HepG2 (cell line): Measurements from ENCODE around the gene PAXX. TPM values are rescaled to one million over a fixed set of nuclear protein-coding genes. Genes with fewer than 3 reads are reported as not detected.

ENCODE experiments used
- ATAC-seq: fragments of 200-7000 bp; cut with Tn5 transposase; 3 replicates; pipeline ENCODE4 v1.9.1; 2020; ENCODE audit warnings: mild to moderate bottlenecking, moderate library complexity
- BruUV-seq: library from RNA; stranded (reverse); fragments of 400-500 nt; replicated peaks from 2 replicates; lab custom pipeline; 2021; lab: Mats Ljungman, UMichigan
- CTCF ChIA-PET: fragments of 300-600 bp; formaldehyde crosslinking; extraction: SDS; loops from one replicate; lab custom pipeline; 2021; ENCODE audit warnings: low total read pairs, inconsistent platforms, low intra/inter-chr PET ratio; lab: Yijun Ruan, JAX
- POLR2A ChIA-PET: fragments of 350-600 bp; sonication (Branson Sonifier 250); formaldehyde crosslinking; loops from one replicate; lab custom pipeline; 2020; ENCODE audit warnings: antibody characterized with exemption, inconsistent platforms; lab: Yijun Ruan, JAX
- DNase-seq: peaks from one replicate; pipeline ENCODE4 v3.0.0-alpha.2; 2015; ENCODE audit warnings: low spot score
- FAIRE-seq: peaks from 3 replicates; lab custom pipeline; 2011; peaks lifted over from hg19 to GRCh38; lab: Jason Lieb, UNC
- H2AFZ ChIP-seq: one replicate; pipeline ENCODE4 v1.6.1; 2011; ENCODE audit warnings: low read length, inconsistent platforms
- H3K27ac ChIP-seq: fragments of 300-600 bp; 3 replicates; pipeline ENCODE4 v1.8.0; 2011; ENCODE audit warnings: mixed run types, mild to moderate bottlenecking, mixed read lengths, low read length, inconsistent platforms; ENCODE audit not compliant: insufficient read depth; ENCODE audit errors: extremely low read length
- H3K27me3 ChIP-seq, 2 experiments: fragments of 200-600 bp in 1 of 2; 2 replicates in 1 of 2; 3 replicates in 1 of 2; pipeline versions ENCODE4 v1.6.0 to v1.8.0; 2011; ENCODE audit warnings: low read length in 2 of 2, mild to moderate bottlenecking in 2 of 2, moderate library complexity in 2 of 2, inconsistent platforms in 1 of 2; ENCODE audit not compliant: insufficient read depth in 2 of 2, control insufficient read depth in 1 of 2
- H3K36me3 ChIP-seq, 2 experiments: fragments of 200-600 bp in 1 of 2; replicated peaks in 1 of 2; 2 replicates in 1 of 2; 3 replicates in 1 of 2; pipeline versions ENCODE4 v1.5.1 to v1.8.0; 2011; ENCODE audit warnings: low read length in 2 of 2, inconsistent platforms in 1 of 2; ENCODE audit not compliant: insufficient read depth in 2 of 2, control insufficient read depth in 1 of 2
- H3K4me1 ChIP-seq: 2 replicates; pipeline ENCODE4 v1.5.1; 2012; ENCODE audit warnings: low read length, inconsistent platforms; ENCODE audit not compliant: insufficient read depth
- H3K4me2 ChIP-seq: 2 replicates; pipeline ENCODE4 v1.6.0; 2011; ENCODE audit warnings: low read depth, low read length, inconsistent platforms
- H3K4me3 ChIP-seq, 3 experiments: fragments of 200-600 bp in 1 of 3; sonication (generic), shearing (Covaris generic) in 1 of 3; replicated peaks in 1 of 3; 2 replicates each; pipeline ENCODE4 v1.5.1; 2011 to 2016; ENCODE audit warnings: low read length in 3 of 3, inconsistent platforms in 2 of 3, low read depth in 2 of 3, mild to moderate bottlenecking in 2 of 3, control low read depth in 1 of 3, mixed read lengths in 1 of 3; ENCODE audit not compliant: insufficient read depth in 1 of 3
- H3K79me2 ChIP-seq: one replicate; pipeline ENCODE4 v1.6.1; 2011; ENCODE audit warnings: low read length, inconsistent platforms; ENCODE audit not compliant: insufficient read depth
- H3K9ac ChIP-seq: 2 replicates; pipeline ENCODE4 v1.6.0; 2011; ENCODE audit warnings: mild to moderate bottlenecking, low read depth, low read length, inconsistent platforms; ENCODE audit not compliant: insufficient read depth
- H3K9me3 ChIP-seq: 2 replicates; pipeline ENCODE4 v1.5.1; 2012; ENCODE audit warnings: mild to moderate bottlenecking, low read length
- H4K20me1 ChIP-seq: 2 replicates; pipeline ENCODE4 v1.6.0; 2011; ENCODE audit warnings: inconsistent platforms, mild to moderate bottlenecking, low read length, moderate library complexity; ENCODE audit not compliant: insufficient read depth
- FOXA1 ChIP-seq, 2 experiments: fragments of 450-650 bp in 1 of 2; sonication (generic) in 1 of 2; formaldehyde crosslinking in 1 of 2; IDR thresholded peaks; 2 replicates each; pipeline versions ENCODE4 v1.4.0 to v1.6.1; 2016 to 2020; ENCODE audit warnings: missing genetic modification reagents in 1 of 2
- KDM5B ChIP-seq: sonication (generic); formaldehyde crosslinking; IDR thresholded peaks from 2 replicates; pipeline ENCODE4 v1.4.0; 2020; ENCODE audit warnings: missing genetic modification reagents, mild to moderate bottlenecking, borderline replicate concordance
- LCORL ChIP-seq, 2 experiments: fragments of 450-650 bp in 1 of 2; sonication (generic) in 1 of 2; formaldehyde crosslinking in 1 of 2; IDR thresholded peaks; 2 replicates each; pipeline versions ENCODE4 v1.5.0 to v1.6.1; 2017 to 2020; ENCODE audit warnings: antibody characterized with exemption in 1 of 2, missing genetic modification reagents in 1 of 2
- MLXIP ChIP-seq: sonication (generic); formaldehyde crosslinking; IDR thresholded peaks from 2 replicates; pipeline ENCODE4 v1.9.0; 2021; ENCODE audit warnings: missing genetic modification reagents, borderline replicate concordance
- MNT ChIP-seq: fragments of 450-650 bp; IDR thresholded peaks from 2 replicates; pipeline ENCODE4 v1.6.1; 2016
- NBN ChIP-seq: fragments of 450-650 bp; conservative IDR thresholded peaks from 2 replicates; pipeline ENCODE4 v1.6.1; 2017
- NFATC3 ChIP-seq: sonication (generic); formaldehyde crosslinking; IDR thresholded peaks from 2 replicates; pipeline ENCODE4 v1.5.1; 2020; ENCODE audit warnings: mild to moderate bottlenecking, missing genetic modification reagents
- NFRKB ChIP-seq: fragments of 450-650 bp; IDR thresholded peaks from 2 replicates; pipeline ENCODE4 v1.6.1; 2017
- PLRG1 ChIP-seq: fragments of 450-650 bp; conservative IDR thresholded peaks from 2 replicates; pipeline ENCODE4 v1.6.1; 2016
- RAD51 ChIP-seq: fragments of 450-650 bp; IDR thresholded peaks from 2 replicates; pipeline ENCODE4 v1.6.1; 2016; ENCODE audit warnings: borderline replicate concordance
- ZNF10 ChIP-seq: sonication (generic); formaldehyde crosslinking; IDR thresholded peaks from 2 replicates; pipeline ENCODE4 v1.4.0; 2020; ENCODE audit warnings: mild to moderate bottlenecking, low read depth, missing genetic modification reagents, borderline replicate concordance
- WGBS: methylation state at CpG from one replicate; pipeline ENCODE4 v1.1.6; 2017; ENCODE audit warnings: low lambda C conversion rate; 5-methylcytosine and 5-hydroxymethylcytosine counted together
- in situ Hi-C: cut with HindIII; loops from 2 replicates; pipeline ENCODE4 v1.10.0; 2017; ENCODE audit warnings: low pct_unique_long_range_greater_than_20kb; ENCODE audit not compliant: extremely low pct_ligation_motif_present
- intact Hi-C: fragments of 100-400 bp; cut with micrococcal nuclease; formaldehyde crosslinking; loops from one replicate; pipeline ENCODE4 v1.10.0; 2022; ENCODE audit not compliant: unreplicated experiment
- polyA plus RNA-seq, 8 experiments: library from polyadenylated mRNA; depleted of rRNA in 3 of 8; stranded (reverse) in 7 of 8; unstranded in 1 of 8; fragments of >200 nt; fragmentation: Illumina TruSeq in 4 of 8; extraction: Trizol in 4 of 8; gene quantifications; 2 replicates each; pipeline versions ENCODE4 v1.2.1 to v1.2.3, GENCODE V29; 2011 to 2016; ENCODE audit warnings: low read depth in 4 of 8, missing spikeins in 1 of 8, mixed read lengths in 1 of 8; ENCODE audit not compliant: insufficient read depth in 1 of 8
- total RNA-seq, 5 experiments: library from RNA; depleted of rRNA; stranded (reverse); fragments of >200 nt; fragmentation: Illumina TruSeq; extraction: Trizol; gene quantifications; 2 replicates each; pipeline ENCODE4 v1.2.3, GENCODE V29; 2016; ENCODE audit warnings: low read depth in 1 of 5

Gene PAXX
- total and polyA plus RNA-seq, 2 of the 13 experiments (the other 11 are each of a cell fraction or from before 2014, with no cell fraction given) = 14.0 to 31.9 TPM

GRCh38 chr9:136983656-136984314, 8.4 kb upstream of the PAXX start:
- Histone ChIP-seq H3K36me3 (no peaks in the 10 kb centered on the region), H3K4me2 (no peak overlapping the region), H3K9ac (no peak overlapping the region), H3K4me1 (peaks cover 43% of the 10 kb centered on the region), H3K4me3 (no peak overlapping the region), H3K9me3 (no peaks in the 10 kb centered on the region)
- 49% methylated on average over 4 of the region's 11 CpGs for WGBS
- DNase-seq = no peak
- in situ Hi-C loops = no loop called here
- POLR2A ChIA-PET = no interaction called here
- no TSS peak for BruUV-seq
- TF ChIP-seq LCORL (IDR thresholded peaks at IDR 0.05) (0 out of 2 replicates have a peak, but pooled peaks have one; percentile 26), LCORL (CRISPR knock-in tag; IDR thresholded peaks at IDR 0.05) (no peak), ZNF10 (CRISPR knock-in tag) (no peak), PLRG1 (0 out of 2 replicates have a peak, but pooled peaks have one; percentile 75), FOXA1 (IDR thresholded peaks at IDR 0.05) (0 out of 2 replicates have a peak, but pooled peaks have one; percentile 21), FOXA1 (CRISPR knock-in tag; IDR thresholded peaks at IDR 0.05) (no peak), MNT (0 out of 2 replicates have a peak, but pooled peaks have one; percentile 33), KDM5B (no peak), NFATC3 (CRISPR knock-in tag) (no peak), RAD51 (peak; percentile 22; the same call in 1 of the 2 replicates), NFRKB (0 out of 2 replicates have a peak, but pooled peaks have one; percentile 37), MLXIP (CRISPR knock-in tag) (no peak), NBN (peak; percentile 88; the same call in 1 of the 2 replicates)
- TF ChIP-seq, all 625 proteins: peak for 7
- Histone ChIP-seq H2AFZ (no peak overlapping the region), H4K20me1 (no peaks in the 10 kb centered on the region), H3K27ac (no peak overlapping the region), H3K79me2 (no peaks in the 10 kb centered on the region), H3K27me3 (peaks cover 3 to 50% of the 10 kb centered on the region in 2 experiments; a peak in 3 of 5 replicates)
- CTCF ChIA-PET = no interaction called here
- FAIRE-seq = no peak
- intact Hi-C loops = no loop called here
- ATAC-seq = no peak
